ENCODE data around the gene SND1.
"Not testable (repeated sequence)": the region's sequence is repeated elsewhere in the genome, so short reads cannot be mapped to it uniquely, and the experiment has no call there.

Gene SND1

DNA sequence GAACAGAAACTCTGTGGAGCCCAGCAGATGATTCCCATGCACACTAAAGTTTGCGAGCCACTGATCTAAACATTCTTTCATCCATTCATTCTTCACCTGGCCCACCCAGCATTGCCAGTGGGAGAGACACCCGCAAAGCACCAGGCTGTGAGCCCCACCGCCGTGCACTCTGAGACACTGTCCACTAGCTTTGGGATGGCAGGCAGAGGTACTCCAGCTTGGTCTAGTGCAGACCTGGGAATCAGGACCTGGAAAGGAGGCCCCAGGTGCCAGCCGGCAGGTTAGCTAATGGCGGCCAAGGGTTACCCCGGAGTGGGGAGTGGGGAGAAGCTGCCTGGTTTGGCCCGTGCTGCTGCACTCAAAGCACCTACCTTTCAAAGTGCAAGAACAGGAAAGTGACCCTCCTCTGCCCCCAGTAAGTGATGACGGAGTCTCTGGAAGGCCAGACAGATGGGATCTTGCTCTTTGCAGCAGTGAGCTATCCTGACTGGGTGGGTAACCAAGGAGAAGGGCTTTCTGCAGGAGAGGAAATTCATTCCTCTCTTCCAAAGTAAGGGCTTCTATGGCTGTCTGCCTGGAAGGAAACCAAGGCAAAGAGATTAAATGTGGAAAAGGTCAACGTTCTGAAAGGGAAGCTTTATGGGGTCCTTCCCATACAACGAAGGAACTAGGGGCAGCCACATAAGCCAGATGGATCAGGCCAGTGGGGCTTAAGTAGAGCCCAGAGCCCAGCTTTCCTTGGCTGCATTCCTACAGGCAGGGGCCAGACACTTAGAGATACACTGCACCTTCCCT is 453.4 kb downstream of the SND1 start:
- DNase-seq (ENCODE audit: low read depth in 2 of 3, low spot score in 2 of 3): no peak

DNA sequence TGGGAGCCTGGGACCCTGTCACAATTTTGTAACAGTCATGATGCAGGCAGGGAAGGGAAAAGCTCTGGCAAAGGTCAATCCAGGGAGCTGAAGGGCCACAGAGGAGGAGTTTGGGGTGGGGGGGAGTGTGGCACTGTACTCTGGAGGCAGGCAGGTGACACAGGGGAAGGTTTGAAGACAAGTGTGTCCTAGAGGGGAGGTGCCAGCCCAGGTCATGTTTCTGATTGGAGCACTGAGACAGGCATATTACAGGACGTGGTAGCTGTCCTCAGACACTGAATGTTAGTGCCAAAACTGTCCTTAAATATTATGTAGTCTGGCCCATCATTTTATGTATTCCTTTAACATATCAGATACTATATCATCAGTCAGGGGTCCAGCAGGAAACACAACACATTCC is 454.8 kb downstream of the SND1 start:
- no peak for DNase-seq (ENCODE audit: low read depth in 2 of 3, low spot score in 2 of 3)

DNA sequence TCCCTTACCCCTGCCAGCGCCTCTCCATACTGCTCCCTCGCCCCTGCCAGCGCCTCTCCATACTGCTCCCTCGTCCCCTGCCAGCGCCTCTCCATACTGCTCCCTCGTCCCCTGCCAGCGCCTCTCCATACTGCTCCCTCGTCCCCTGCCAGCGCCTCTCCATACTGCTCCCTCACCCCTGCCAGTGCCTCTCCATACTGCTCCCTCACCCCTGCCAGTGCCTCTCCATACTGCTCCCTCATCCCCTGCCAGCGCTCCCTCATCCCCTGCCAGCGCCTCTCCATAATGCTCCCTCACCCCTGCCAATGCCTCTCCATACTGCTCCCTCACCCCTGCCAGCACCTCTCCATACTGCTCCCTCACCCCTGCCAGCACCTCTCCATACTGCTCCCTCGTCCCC is 455.5 kb downstream of the SND1 start:
- not testable (repeated sequence) for DNase-seq (ENCODE audit: low read depth in 2 of 3, low spot score in 2 of 3)

DNA sequence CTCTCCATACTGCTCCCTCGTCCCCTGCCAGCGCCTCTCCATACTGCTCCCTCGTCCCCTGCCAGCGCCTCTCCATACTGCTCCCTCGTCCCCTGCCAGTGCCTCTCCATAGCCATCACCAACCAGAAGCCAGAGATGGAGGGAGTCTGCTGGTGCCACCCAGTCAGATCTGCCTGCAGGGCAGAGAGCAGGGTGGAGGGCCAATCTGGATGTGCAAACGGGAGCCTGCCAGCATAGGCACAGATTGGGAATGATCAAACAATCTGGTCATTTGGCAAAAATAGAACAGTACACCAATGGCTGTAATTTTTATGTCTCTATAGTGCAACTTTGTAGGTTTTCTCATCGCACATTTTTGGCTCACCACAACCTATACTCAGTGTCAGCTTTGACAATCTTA is 456.1 kb downstream of the SND1 start:
- DNase-seq (ENCODE audit: low read depth in 2 of 3, low spot score in 2 of 3): no peak

DNA sequence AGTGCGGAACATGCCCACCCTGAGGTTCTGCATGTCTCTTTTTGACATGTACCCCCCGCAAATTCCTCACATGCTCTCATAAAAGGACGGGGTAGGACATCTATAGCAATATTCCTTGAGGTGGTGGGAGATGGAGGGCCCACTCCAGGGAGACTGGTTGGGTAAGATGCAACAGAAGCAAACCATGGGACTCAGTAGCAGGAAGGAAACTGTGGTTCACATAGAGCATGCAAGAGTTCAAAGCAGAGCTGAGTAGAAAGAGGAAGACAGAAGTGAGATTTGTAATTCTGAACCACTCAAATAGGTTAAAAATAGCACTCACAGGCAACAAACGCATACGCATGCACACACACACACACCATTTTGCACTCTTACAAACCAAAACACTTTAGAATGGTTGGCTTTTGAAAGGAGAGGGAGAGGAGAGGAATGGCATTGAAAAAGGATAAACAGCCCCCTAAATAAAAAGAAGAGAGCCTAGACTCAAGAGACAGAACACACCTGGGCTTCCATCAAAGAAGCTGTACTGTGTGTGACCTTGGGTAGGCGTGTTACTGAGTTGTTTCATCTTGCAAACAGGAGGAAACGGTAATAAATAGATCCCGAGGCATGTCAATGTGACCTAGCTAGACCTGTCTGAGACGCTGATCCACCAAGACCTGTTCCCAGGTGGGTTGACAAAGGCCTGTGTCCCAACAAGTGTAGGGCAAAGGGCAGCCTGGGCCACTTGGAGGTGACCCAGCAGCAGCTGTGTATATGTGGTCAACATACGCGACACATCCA is 456.8 kb downstream of the SND1 start:
- DNase-seq (ENCODE audit: low read depth in 2 of 3, low spot score in 2 of 3): no peak

DNA sequence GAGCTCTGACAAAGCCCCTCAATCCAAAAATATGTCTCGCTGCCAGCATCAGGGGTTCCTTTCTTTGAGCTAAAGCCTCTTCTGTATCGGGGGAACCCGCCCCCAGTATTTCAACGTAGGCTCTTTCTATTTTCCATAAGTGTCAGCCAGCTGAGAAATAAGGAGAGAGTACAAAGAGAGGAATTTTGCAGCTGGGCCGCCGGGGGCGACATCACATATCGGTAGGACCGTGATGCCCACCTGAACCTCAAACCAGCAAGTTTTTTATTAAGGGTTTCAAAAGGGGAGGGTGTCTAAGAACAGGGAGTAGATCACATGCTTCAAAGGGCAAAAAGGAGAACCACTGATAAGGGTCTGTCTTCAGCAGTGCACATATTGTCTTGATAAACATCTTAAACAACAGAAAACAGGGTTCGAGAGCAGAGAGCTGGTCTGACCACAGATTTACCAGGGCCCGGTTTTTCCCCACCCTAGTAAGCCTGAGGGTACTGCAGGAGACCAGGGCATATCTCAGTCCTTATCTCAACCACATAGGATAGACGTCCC is 457.5 kb downstream of the SND1 start:
- DNase-seq (ENCODE audit: low read depth in 2 of 3, low spot score in 2 of 3): not testable (repeated sequence)

DNA sequence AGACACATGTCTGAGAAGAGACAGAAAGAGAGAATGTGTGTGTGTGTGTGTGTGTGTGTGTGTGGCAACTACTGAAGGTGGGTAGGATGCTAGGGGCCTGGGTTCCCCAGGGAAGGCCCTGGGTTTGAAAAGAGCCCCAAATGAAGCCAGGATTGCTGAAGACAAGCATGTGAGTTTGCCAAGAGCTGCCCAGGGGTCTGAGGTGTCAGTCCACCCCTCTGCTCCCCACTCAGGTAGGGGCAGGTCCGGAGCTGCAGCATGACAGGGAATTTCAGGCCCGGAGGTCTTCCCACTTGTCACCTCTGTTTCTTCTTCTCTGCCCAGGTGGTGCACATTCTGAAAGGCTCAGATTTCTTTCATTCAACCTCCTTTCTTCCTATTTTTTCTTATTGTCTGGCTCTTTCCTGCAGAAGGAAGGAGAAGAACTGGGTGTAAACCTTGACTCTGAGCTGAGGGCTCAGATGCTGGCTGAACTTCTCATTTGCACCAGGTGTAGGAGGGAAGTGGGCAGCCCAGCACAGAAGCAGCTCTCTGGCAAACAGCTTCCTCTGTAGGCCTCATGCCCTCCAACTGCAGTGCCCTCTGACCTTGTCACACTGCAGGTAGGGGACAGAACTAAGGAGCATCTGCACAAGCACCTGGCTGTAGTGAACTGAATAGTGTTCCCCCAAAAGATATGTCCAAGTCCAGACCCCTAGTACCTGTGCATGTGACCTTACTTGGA is 458.8 kb downstream of the SND1 start:
- no peak for DNase-seq (ENCODE audit: low read depth in 2 of 3, low spot score in 2 of 3)

DNA sequence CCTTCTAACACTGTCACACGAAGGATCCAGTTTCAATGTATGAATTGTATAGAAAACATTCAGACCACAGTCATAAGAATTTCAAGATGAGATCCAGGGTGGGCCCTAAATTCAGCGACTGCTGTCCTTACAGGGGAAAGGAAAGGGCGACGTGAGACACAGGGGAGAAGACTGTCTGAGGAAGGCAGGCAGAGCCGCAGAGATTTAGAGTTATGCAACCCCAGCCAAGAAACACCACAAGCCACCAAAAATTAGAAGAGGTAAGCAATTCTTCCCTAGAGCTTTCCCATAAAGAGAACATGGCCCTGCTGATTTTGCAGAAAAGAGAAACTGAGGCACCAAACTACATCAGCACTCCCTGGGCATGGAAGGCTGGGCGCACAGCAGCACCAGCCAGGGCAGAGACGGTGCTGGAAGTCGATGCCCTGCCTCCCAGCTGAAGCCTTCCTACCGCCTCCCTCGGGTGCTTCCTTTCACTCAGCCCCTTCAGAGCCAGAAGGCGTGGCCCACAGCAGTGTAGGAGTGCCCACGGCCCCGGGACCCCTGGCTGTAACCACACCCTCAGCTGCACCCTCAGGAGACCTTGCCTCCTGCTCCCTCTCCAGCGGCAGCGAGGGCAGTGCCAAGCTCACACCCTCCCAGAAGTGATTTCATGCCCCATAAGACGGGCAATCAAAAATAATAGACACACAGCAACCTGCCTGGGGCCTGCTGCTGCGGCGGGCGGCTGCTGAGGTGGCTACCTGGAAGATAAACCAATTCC is 460.2 kb downstream of the SND1 start:
- DNase-seq (ENCODE audit: low read depth in 2 of 3, low spot score in 2 of 3): no peak

DNA sequence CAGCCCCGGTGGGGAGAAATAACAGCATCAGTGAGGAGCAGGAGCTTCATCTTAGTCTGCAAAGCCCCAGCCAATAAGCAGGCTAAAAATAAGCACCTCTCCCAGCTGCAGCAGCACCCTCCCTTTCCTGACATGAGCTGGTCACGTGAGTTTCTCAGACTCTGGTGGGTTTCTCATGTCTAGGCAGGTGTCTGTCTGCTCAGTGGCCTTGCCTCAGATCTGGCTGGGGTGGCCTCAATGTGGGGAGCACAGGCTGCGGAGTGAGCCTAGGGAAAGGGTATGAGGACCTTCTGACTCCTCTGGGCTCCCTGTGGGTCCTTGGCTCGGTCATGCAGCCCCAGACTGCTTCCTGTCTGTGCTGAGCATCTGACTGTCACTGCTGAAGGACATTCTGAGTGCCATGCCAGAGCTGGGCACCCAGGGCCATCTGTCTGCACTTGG is 460.8 kb downstream of the SND1 start:
- no peak for DNase-seq (ENCODE audit: low read depth in 2 of 3, low spot score in 2 of 3)

DNA sequence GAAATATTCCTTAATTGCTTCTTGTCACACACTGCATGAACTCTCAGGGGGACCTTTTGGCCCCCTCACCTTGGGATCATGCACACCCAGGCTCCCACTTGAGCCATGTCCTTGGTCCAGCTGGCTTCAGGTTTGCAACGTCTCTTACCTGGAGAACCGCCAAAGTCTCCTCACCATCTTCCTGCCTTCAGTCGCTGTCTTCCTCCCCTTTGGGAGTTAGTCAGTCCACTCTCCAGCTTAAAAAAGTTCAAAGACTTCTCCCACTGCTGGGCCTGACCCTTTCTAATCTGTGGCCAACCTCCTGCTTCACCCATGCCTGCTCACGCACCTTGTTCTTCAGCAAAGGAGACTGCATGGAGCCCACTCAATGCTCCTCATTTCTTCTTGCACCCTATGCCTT is 461.8 kb downstream of the SND1 start:
- no peak for DNase-seq (ENCODE audit: low read depth in 2 of 3, low spot score in 2 of 3)

DNA sequence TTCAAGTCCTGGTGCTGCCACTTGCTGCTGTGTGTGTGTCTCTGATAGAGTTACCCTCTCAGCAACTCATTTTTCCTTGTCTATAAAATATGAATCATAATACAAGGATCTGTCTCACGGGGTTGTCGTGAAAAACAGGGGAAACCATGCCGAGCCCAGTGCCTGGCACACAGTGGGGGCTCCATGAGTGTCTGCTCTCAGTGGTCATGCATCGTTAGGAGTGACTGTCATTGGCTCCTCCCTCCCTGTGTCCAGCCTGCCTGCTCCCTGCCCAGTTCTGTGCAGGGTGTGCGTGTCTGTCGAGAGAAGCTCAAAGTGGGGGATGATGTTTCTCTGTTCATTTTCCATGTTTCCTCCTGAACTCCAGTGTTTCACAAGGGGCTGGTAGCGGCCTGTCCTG is 462.8 kb downstream of the SND1 start:
- no peak for DNase-seq (ENCODE audit: low read depth in 2 of 3, low spot score in 2 of 3)

DNA sequence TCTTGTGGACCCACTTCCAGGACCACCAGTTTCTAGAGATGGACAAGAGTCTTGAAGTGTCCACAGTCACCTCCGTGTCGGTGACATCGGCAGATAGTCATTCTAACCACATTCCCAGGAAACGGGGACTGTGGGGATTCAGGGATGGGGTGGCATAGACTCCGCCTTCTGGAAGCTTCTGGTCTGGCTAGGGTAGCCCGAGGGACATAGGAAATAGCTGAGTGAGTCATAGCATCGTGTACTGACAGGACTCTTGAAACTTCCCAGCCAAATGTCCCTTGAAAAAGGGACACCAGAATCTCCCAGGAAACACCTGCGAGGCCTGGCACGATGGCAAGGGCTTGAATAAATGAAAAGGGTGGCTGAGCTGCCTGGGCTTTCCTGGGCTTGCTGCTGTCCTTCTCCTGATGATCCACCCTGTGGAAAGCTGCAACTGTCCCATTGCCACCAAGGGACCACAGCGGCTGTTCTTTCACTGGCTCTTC is 463.4 kb downstream of the SND1 start:
- no peak for DNase-seq (ENCODE audit: low read depth in 2 of 3, low spot score in 2 of 3)

DNA sequence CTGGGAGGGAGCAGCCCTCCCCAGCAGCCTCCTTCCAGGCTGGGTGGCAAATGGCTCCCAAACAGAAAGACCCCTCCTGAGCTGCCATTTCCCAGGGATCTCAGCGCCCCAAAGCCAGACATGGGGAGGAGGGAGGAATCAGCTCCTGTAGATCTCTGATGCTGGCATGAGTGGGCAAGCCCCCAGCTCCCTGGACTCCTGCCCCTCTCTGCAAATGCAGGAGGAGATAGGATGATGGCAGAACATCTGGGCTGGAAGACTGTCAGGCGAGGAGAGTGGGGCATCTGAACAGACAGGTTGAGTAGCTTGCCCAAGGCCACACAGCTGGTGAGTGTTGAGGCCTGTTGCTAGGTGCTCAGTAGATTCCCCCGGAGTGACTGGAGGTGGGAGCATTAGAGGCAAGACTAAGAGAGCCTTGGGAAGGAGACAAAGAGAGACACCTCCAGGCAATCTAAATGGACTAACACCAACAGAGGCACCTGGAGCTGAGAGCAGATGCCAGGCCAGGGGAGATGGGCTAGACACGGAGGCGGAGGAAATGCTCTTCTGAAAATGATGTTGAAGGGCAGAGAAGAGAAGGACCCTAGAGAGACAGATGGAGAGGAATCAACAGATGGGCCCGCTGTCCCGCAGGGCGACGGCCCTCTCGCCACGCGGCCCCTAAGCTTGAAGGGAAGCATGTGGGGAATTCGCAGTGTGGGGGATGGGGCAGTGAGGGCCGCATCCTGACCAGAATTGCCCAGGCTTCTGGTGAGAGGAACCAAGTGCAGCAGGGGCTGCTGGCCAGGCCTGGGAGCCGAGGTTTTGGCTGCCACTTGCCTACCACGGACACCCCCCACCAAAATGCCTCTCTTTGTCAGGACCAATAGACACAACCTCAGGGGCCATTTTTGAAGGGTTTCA is 464.1 kb downstream of the SND1 start:
- DNase-seq (ENCODE audit: low read depth in 2 of 3, low spot score in 2 of 3): no peak

DNA sequence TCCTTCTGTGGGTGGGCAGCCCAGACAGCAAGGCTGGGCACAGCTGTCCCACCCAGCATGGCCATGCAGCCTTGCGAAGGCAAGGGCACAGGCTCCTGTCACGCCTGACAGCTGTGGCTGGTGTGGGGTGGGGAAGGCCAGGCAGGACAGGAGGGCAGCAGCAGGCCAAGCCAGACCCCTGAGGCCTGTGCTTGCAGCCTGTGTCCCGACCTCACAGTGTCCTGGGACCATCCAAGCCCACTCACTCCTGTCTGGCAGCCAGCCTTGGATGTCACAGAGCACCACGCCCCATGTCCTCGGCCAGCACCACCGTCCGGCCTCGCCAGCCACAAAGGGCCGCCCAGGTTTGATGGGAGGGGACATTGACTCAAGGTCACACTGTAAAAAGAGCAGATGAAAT is 464.7 kb downstream of the SND1 start:
- DNase-seq (ENCODE audit: low read depth in 2 of 3, low spot score in 2 of 3): no peak

DNA sequence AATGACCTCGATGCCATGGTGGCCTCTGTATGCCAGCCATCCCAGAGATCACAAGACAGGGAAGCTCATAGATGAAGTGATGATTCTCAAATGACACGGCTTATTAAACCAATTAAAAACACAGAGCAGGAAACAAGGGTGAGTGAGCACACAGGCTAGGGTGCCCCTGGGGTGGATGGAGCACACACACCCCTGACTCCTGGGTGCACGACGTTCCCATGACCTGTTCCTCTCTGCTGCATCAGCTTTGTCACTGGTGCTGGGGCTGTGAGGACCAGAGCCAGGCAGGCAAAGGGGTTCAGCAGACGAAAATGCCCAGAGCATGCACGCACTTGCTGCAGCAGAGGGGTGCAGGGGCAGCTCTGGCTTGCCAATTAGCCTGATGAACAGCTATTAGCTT is 465.7 kb downstream of the SND1 start:
- no peak for DNase-seq (ENCODE audit: low read depth in 2 of 3, low spot score in 2 of 3)

DNA sequence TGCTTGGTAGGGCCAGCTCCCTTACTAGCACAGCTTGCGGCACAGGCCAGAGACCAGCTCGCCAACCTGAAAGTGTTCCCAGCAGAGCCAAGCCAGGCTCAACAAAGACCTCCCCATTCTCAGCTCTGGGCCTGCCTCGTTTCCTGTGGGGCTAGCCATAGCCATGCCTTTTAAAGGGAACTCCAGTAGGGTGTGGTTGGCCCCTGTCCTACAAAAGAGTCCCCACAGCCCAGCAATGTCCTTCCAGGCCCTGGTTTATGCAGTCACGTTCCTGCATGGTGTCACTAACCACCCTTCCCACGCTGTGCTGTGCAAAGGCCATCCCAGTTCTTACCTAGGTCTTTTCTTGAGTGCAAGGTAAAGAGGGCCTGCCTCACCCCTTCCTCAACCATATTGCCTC is 467.0 kb downstream of the SND1 start:
- no peak for DNase-seq (ENCODE audit: low read depth in 2 of 3, low spot score in 2 of 3)

DNA sequence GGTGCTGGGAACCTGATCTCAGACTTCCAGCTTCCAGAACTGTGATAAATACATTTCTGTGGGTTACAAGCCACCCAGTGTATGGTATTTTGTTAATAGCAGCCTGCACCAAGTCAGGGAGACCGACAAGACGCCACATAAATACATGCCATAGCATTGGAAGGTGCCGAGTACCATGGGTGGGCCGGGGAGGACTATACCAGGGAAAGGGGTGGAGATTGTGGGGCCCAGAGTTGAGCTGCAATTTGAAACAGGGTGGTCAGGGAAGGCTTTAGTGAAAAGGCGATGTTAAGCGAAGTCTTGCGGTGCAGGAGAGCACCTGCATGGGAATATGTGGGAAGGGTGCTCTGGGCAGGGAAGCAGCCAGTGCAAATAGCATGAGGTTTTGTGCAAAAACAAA is 468.1 kb downstream of the SND1 start:
- no peak for DNase-seq (ENCODE audit: low read depth in 2 of 3, low spot score in 2 of 3)

DNA sequence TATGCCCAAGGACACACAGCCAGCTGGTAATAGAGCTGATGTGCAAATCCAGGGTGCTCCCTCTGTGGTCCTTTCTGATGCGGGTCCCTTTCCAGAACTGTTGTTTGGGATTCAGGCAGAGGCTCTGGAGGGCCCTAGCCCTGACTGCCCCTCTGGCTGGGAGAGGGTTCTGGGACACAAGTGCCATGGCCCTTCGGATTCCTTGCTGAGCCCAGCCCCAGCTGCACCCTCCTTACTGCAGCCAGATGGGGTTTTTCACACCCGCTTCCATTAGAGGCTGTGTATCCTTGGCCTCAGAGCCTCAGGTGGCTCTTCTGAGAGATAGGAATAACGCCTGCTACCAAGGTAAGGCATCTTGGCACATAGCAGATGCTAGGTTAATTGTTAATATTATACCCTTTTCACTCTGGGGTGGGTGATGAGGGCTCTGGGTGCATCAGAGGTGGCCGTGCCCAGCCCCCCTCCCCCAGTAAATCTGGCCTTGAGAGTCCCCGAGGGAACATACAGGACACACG is 469.0 kb downstream of the SND1 start:
- no peak for DNase-seq (ENCODE audit: low read depth in 2 of 3, low spot score in 2 of 3)

DNA sequence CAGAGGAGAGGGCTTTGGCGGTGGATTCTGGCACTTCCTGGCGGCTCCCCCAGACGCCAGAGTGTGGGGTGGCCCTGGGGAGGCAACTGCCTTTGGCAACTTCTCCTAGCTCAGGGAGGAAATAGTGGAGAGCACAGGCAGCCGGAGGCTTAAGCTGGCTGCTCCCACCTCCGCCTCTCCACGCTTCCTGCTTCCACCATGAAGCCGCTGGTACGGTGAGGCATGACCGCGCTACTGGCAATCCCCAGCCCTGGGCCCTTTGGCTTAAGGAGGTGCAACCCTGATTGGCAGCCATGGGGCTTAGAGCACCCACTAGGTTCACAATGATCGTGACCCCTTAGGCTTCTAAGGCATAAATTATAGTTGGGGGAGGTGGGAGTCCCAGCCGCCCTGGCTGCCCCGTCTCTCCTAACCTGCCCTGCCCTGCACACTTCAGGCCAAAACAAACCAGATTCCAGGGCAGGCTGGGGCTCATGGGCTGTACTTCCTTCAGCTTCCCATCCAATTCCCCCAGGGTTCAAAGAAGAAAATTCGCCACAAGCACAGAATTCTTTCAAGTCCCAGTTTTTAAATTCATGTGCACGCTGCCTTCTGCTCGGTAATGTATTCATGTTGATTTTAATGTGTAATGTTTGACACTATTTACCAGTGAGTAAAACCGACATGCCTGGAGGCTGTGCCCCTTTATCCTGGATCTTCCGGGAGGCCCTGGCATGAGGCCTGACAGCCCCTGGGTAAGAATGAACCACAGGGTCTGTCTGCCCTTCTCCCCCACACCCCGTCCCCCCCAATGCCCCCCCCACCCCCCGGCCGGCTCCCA is 469.9 kb downstream of the SND1 start:
- no peak for DNase-seq (ENCODE audit: low read depth in 2 of 3, low spot score in 2 of 3)
